ENCODE results near the gene SLK. TPM values are rescaled to one million over a fixed set of nuclear protein-coding genes. Genes with fewer than 3 reads are reported as not detected.

The SLK gene
- total and polyA plus RNA-seq, 2 of the 13 experiments (the other 11 are each of a cell fraction or from before 2014, with no cell fraction given) = 3.4 to 22.8 TPM

DNA sequence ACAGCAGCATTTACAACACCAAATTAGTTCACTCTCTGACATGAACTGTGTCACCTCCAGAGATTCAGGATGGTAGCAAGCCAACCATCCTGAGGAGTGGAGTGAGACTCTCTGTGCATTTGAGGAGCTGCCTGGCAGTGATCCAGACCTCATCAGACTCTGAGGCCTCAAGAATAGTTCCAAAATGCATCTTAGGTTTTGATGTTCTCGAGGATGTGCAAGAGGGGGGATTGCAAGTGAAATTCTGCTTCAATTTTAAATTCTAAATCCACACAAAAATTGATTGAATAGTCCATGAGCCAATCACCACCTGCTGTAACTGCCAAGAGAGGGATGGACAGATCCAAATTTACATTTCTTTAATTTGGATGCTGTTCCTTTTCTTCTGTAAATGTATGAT is 49.7 kb downstream of the SLK start (continued):
- TF ChIP-seq, protein P1, sequence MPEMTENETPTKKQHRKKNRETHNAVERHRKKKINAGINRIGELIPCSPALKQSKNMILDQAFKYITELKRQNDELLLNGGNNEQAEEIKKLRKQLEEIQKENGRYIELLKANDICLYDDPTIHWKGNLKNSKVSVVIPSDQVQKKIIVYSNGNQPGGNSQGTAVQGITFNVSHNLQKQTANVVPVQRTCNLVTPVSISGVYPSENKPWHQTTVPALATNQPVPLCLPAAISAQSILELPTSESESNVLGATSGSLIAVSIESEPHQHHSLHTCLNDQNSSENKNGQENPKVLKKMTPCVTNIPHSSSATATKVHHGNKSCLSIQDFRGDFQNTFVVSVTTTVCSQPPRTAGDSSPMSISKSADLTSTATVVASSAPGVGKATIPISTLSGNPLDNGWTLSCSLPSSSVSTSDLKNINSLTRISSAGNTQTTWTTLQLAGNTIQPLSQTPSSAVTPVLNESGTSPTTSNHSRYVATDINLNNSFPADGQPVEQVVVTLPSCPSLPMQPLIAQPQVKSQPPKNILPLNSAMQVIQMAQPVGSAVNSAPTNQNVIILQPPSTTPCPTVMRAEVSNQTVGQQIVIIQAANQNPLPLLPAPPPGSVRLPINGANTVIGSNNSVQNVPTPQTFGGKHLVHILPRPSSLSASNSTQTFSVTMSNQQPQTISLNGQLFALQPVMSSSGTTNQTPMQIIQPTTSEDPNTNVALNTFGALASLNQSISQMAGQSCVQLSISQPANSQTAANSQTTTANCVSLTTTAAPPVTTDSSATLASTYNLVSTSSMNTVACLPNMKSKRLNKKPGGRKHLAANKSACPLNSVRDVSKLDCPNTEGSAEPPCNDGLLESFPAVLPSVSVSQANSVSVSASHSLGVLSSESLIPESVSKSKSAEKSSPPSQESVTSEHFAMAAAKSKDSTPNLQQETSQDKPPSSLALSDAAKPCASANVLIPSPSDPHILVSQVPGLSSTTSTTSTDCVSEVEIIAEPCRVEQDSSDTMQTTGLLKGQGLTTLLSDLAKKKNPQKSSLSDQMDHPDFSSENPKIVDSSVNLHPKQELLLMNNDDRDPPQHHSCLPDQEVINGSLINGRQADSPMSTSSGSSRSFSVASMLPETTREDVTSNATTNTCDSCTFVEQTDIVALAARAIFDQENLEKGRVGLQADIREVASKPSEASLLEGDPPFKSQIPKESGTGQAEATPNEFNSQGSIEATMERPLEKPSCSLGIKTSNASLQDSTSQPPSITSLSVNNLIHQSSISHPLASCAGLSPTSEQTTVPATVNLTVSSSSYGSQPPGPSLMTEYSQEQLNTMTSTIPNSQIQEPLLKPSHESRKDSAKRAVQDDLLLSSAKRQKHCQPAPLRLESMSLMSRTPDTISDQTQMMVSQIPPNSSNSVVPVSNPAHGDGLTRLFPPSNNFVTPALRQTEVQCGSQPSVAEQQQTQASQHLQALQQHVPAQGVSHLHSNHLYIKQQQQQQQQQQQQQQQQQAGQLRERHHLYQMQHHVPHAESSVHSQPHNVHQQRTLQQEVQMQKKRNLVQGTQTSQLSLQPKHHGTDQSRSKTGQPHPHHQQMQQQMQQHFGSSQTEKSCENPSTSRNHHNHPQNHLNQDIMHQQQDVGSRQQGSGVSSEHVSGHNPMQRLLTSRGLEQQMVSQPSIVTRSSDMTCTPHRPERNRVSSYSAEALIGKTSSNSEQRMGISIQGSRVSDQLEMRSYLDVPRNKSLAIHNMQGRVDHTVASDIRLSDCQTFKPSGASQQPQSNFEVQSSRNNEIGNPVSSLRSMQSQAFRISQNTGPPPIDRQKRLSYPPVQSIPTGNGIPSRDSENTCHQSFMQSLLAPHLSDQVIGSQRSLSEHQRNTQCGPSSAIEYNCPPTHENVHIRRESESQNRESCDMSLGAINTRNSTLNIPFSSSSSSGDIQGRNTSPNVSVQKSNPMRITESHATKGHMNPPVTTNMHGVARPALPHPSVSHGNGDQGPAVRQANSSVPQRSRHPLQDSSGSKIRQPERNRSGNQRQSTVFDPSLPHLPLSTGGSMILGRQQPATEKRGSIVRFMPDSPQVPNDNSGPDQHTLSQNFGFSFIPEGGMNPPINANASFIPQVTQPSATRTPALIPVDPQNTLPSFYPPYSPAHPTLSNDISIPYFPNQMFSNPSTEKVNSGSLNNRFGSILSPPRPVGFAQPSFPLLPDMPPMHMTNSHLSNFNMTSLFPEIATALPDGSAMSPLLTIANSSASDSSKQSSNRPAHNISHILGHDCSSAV (CRISPR knock-in tag; IDR thresholded peaks at IDR 0.05; ENCODE audit: borderline replicate concordance) = no peak
- TF ChIP-seq SATB2 (CRISPR knock-in tag; IDR thresholded peaks at IDR 0.05) (no peak), JUNB (CRISPR knock-in tag; IDR thresholded peaks at IDR 0.05; ENCODE audit: borderline replicate concordance) (no peak), ARHGAP35 (CRISPR knock-in tag; IDR thresholded peaks at IDR 0.05; ENCODE audit: borderline replicate concordance) (no peak), KLF15 (CRISPR knock-in tag; IDR thresholded peaks at IDR 0.05; ENCODE audit: borderline replicate concordance) (no peak)
- TF ChIP-seq, protein P2, sequence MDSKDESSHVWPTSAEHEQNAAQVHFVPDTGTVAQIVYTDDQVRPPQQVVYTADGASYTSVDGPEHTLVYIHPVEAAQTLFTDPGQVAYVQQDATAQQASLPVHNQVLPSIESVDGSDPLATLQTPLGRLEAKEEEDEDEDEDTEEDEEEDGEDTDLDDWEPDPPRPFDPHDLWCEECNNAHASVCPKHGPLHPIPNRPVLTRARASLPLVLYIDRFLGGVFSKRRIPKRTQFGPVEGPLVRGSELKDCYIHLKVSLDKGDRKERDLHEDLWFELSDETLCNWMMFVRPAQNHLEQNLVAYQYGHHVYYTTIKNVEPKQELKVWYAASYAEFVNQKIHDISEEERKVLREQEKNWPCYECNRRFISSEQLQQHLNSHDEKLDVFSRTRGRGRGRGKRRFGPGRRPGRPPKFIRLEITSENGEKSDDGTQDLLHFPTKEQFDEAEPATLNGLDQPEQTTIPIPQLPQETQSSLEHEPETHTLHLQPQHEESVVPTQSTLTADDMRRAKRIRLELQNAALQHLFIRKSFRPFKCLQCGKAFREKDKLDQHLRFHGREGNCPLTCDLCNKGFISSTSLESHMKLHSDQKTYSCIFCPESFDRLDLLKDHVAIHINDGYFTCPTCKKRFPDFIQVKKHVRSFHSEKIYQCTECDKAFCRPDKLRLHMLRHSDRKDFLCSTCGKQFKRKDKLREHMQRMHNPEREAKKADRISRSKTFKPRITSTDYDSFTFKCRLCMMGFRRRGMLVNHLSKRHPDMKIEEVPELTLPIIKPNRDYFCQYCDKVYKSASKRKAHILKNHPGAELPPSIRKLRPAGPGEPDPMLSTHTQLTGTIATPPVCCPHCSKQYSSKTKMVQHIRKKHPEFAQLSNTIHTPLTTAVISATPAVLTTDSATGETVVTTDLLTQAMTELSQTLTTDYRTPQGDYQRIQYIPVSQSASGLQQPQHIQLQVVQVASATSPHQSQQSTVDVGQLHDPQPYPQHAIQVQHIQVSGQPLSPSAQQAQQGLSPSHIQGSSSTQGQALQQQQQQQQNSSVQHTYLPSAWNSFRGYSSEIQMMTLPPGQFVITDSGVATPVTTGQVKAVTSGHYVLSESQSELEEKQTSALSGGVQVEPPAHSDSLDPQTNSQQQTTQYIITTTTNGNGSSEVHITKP (CRISPR knock-in tag; IDR thresholded peaks at IDR 0.05; ENCODE audit: low read depth) = no peak

All from HepG2 (cell line).